Measurements from ENCODE around the gene PPIB. TPM values are rescaled to one million over a fixed set of nuclear protein-coding genes. Genes with fewer than 3 reads are reported as not detected.

PPIB gene
- total RNA-seq, 1 experiment from 2014 or later, result 433 TPM

DNA sequence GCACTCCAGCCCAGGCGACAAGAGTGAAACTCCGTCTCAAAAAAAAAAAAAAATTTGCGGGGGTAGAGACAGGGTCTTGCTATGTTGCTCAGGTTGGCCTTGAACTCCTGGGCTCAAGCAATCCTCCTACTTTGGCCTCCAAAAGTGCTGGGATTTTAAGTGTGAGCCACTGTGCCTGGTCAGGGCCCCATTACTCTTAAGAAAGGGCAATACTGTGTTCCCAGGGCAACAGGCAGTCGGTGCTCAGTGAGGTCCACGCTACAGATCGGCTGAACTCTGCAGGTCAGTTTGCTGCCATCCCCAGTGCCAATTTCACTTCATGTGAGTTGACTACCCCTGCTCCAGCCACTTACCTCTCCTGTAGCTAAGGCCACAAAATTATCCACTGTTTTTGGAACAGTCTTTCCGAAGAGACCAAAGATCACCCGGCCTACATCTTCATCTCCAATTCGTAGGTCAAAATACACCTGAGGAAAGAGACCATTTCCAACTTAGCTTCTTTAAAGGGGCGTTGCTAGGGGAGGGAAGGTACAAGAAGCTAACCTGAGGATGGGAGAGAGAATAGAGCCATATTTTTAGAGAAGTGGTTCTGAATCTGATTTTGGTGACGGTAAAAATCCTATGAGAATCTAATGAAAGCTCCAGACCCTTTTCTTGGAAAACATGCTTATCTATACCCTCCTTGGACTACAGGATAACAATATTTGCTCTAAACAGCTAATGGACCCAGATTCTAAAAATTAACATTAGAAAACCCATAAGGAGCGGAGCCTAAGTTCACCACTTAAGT is 939 bp downstream of the PPIB start:
- Mint-ChIP-seq H3K36me3 (ENCODE audit: insufficient read depth in 1 of 3, low read depth in 3 of 3) (peaks cover 29 to 45% (median 32%) of the 10 kb centered on the region in 3 experiments; a peak in 6 of 7 replicates), H3K4me3 (peak overlapping the region; percentile 88 to 91), H3K4me1 (peaks cover 28 to 29% of the 10 kb centered on the region in 2 experiments), H3K27me3 (ENCODE audit: low read depth) (no peaks in the 10 kb centered on the region), H3K9me3 (no peaks in the 10 kb centered on the region; a peak in 1 of 5 replicates), H3K27ac (peak overlapping the region in 2 of 3 experiments; percentile 55 to 89; a peak in 5 of 7 replicates)
- H4K5ac ChIP-seq (ENCODE audit: insufficient read length, low read depth, low read length), result no peak overlapping the region
- H2BK120ac ChIP-seq (ENCODE audit: low read depth, low read length, poor library complexity, severe bottlenecking), result no peak overlapping the region
- H4K91ac ChIP-seq (ENCODE audit: insufficient read length, low read depth, low read length), result no peak overlapping the region
- H3K23ac ChIP-seq (ENCODE audit: insufficient read length, low read depth, low read length), result no peak overlapping the region
- H2BK20ac ChIP-seq (ENCODE audit: low read depth, low read length, poor library complexity, severe bottlenecking), result no peak overlapping the region
- no peak overlapping the region for H2BK15ac ChIP-seq (ENCODE audit: low read depth, low read length)
- no peak overlapping the region for H3K14ac ChIP-seq (ENCODE audit: insufficient read depth, low read length)
- no peak overlapping the region for H4K8ac ChIP-seq (replicated peaks; ENCODE audit: insufficient read length, low read depth, low read length)
- H2AK5ac ChIP-seq (ENCODE audit: insufficient read length, low read length), result no peak overlapping the region
- no peaks in the 10 kb centered on the region for H3K27me3 ChIP-seq (ENCODE audit: insufficient read depth, low read length)
- peak overlapping the region; percentile 71 for H3K9ac ChIP-seq (ENCODE audit: extremely low read depth, insufficient read length, low read length)
- no peaks in the 10 kb centered on the region for H3K79me1 ChIP-seq (ENCODE audit: insufficient read depth, low read depth, low read length, poor library complexity, severe bottlenecking)
- no peaks in the 10 kb centered on the region; the same call in 1 of the 2 replicates for H3K4me1 ChIP-seq (ENCODE audit: insufficient read depth, low read length)
- H3K56ac ChIP-seq (ENCODE audit: insufficient read length, low read depth, low read length), result no peak overlapping the region
- no peak overlapping the region for H2AFZ ChIP-seq (ENCODE audit: low read length)
- no peak overlapping the region for H2BK12ac ChIP-seq (ENCODE audit: insufficient read length, low read depth, low read length)
- no peaks in the 10 kb centered on the region for H3K23me2 ChIP-seq (ENCODE audit: insufficient read length, low read depth, low read length, poor library complexity, severe bottlenecking)
- no peaks in the 10 kb centered on the region for H3K9me3 ChIP-seq (ENCODE audit: control insufficient read depth, low read depth, low read length)
- WGBS (ENCODE audit: extremely low coverage, insufficient read length, low lambda C conversion rate), result no CpG with 5 or more reads among the region's 12 CpGs
- no peaks in the 10 kb centered on the region for H4K20me1 ChIP-seq (ENCODE audit: control insufficient read depth, insufficient read depth, insufficient read length)
- H3K79me2 ChIP-seq (ENCODE audit: insufficient read depth, low read length), result no peaks in the 10 kb centered on the region; the same call in 1 of the 2 replicates
- no peak overlapping the region for H3K4ac ChIP-seq (ENCODE audit: low read depth, low read length)
- H2BK5ac ChIP-seq (ENCODE audit: insufficient read length, low read length), result no peak overlapping the region
- H3K18ac ChIP-seq (ENCODE audit: insufficient read length, low read depth, low read length), result no peak overlapping the region
- TF ChIP-seq, protein P1, sequence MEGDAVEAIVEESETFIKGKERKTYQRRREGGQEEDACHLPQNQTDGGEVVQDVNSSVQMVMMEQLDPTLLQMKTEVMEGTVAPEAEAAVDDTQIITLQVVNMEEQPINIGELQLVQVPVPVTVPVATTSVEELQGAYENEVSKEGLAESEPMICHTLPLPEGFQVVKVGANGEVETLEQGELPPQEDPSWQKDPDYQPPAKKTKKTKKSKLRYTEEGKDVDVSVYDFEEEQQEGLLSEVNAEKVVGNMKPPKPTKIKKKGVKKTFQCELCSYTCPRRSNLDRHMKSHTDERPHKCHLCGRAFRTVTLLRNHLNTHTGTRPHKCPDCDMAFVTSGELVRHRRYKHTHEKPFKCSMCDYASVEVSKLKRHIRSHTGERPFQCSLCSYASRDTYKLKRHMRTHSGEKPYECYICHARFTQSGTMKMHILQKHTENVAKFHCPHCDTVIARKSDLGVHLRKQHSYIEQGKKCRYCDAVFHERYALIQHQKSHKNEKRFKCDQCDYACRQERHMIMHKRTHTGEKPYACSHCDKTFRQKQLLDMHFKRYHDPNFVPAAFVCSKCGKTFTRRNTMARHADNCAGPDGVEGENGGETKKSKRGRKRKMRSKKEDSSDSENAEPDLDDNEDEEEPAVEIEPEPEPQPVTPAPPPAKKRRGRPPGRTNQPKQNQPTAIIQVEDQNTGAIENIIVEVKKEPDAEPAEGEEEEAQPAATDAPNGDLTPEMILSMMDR (conservative IDR thresholded peaks at IDR 0.05), result no peak
- H3K27ac ChIP-seq (ENCODE audit: insufficient read length, low read depth, low read length), result no peak overlapping the region
- DNase-seq, result no peak
- peak overlapping the region; percentile 77 for H3K4me2 ChIP-seq (ENCODE audit: insufficient read depth, insufficient read length, low read length)
- no peak overlapping the region for H3T11ph ChIP-seq (ENCODE audit: low read length)
